ENCODE results near the gene HOXB6.

- no peak for TF ChIP-seq CTCF (IDR thresholded peaks at IDR 0.05 in 2 of 3, conservative IDR thresholded peaks at IDR 0.05 in 1 of 3; ENCODE audit: borderline replicate concordance in 1 of 3, insufficient read depth in 1 of 3, low read depth in 2 of 3, low read length in 2 of 3)
- no peak for TF ChIP-seq RAD21 (IDR thresholded peaks at IDR 0.05; ENCODE audit: low read depth)
- no peak for TF ChIP-seq POLR2A (IDR thresholded peaks at IDR 0.05; ENCODE audit: borderline replicate concordance, extremely low read depth, insufficient read depth, insufficient read length)
- TF ChIP-seq REST (IDR thresholded peaks at IDR 0.05; ENCODE audit: low read depth), result no peak
- no peak for TF ChIP-seq CEBPB (IDR thresholded peaks at IDR 0.05; ENCODE audit: low read depth)
- no peak for TF ChIP-seq CBX3 (IDR thresholded peaks at IDR 0.05; ENCODE audit: low read depth)
- TF ChIP-seq EZH2phosphoT487 (IDR thresholded peaks at IDR 0.05; ENCODE audit: borderline replicate concordance), result no peak
- no peak for TF ChIP-seq EZH2 (IDR thresholded peaks at IDR 0.05)
Observed at GRCh38 chr17:48574505-48575065, 30.2 kb downstream of the HOXB6 start.
